Tibial nerve (tissue), 4 donors: ENCODE results near the gene CARTPT. TPM values are rescaled to one million over a fixed set of nuclear protein-coding genes. Genes with fewer than 3 reads are reported as not detected.

Source experiments
- DNase-seq, 2 donors: peaks; one replicate each; pipeline ENCODE4 v3.0.0-alpha.2; 2019; ENCODE audit warnings: low spot score in 2 of 2
- H3K27ac ChIP-seq, 4 donors: fragments of 200-600 bp; sonication (generic) in 3 of 4; one replicate each; pipeline ENCODE4 v1.5.1; 2017 to 2019; ENCODE audit warnings: mild to moderate bottlenecking in 1 of 4
- H3K27me3 ChIP-seq, 2 donors: fragments of 200-600 bp; sonication (generic) in 1 of 2; one replicate each; pipeline versions ENCODE4 v1.5.1 to v1.6.0; 2017 to 2019
- H3K36me3 ChIP-seq, 3 donors: fragments of 200-600 bp; sonication (generic); one replicate each; pipeline ENCODE4 v1.5.1; 2018 to 2019
- H3K4me1 ChIP-seq, 4 donors: fragments of 200-600 bp; sonication (generic) in 3 of 4; one replicate each; pipeline ENCODE4 v1.5.1; 2017 to 2019
- H3K4me3 ChIP-seq, 4 donors: fragments of 200-600 bp; sonication (generic) in 3 of 4; one replicate each; pipeline ENCODE4 v1.5.1; 2017 to 2019; ENCODE audit warnings: mild to moderate bottlenecking in 1 of 4, moderate library complexity in 1 of 4
- H3K9me3 ChIP-seq, 4 donors: fragments of 200-600 bp; sonication (generic) in 3 of 4; one replicate each; pipeline ENCODE4 v1.5.1; 2017 to 2019
- CTCF ChIP-seq, 5 experiments: fragments of 200-600 bp in 3 of 5; fragments of 450-650 bp in 2 of 5; sonication (generic) in 3 of 5; IDR thresholded peaks; one replicate each; pipeline ENCODE4 v1.5.1; 2016 to 2019; ENCODE audit warnings: antibody characterized with exemption in 5 of 5, mild to moderate bottlenecking in 3 of 5, moderate library complexity in 2 of 5
- EP300 ChIP-seq, 2 donors: sonication (generic); formaldehyde crosslinking; IDR thresholded peaks; one replicate each; pipeline ENCODE4 v1.6.1; 2017; ENCODE audit warnings: antibody characterized with exemption in 2 of 2, mild to moderate bottlenecking in 1 of 2
- POLR2A ChIP-seq, 2 donors: fragments of 450-650 bp; IDR thresholded peaks; one replicate each; pipeline ENCODE4 v1.6.1; 2017; ENCODE audit warnings: antibody characterized with exemption in 2 of 2, mild to moderate bottlenecking in 2 of 2, moderate library complexity in 2 of 2
- total RNA-seq, 4 donors: library from RNA; depleted of rRNA; stranded (reverse); fragments of >200 nt; gene quantifications; one replicate each; pipeline ENCODE4 v1.1.0, GENCODE V29; 2016

The CARTPT gene
- total RNA-seq, 4 donors from 2014 or later, result not detected

- Histone ChIP-seq H3K36me3 (no peaks in the 10 kb centered on the region), H3K27ac (no peak overlapping the region), H3K27me3 (no peaks in the 10 kb centered on the region), H3K4me3 (no peak overlapping the region), H3K4me1 (no peaks in the 10 kb centered on the region), H3K9me3 (no peaks in the 10 kb centered on the region)
- no peak for TF ChIP-seq EP300 (IDR thresholded peaks at IDR 0.05)
- TF ChIP-seq POLR2A (IDR thresholded peaks at IDR 0.05), result no peak
- no peak for TF ChIP-seq CTCF (IDR thresholded peaks at IDR 0.05)
- no peak for DNase-seq
These were observed 50.2 kb downstream of the CARTPT start for GRCh38 chr5:71769287-71769686.

- no peaks in the 10 kb centered on the region for H3K9me3 ChIP-seq
- H3K4me1 ChIP-seq, result no peaks in the 10 kb centered on the region
- DNase-seq, result no peak
- H3K27ac ChIP-seq, result no peak overlapping the region
- H3K4me3 ChIP-seq, result no peak overlapping the region
- TF ChIP-seq POLR2A (IDR thresholded peaks at IDR 0.05), result no peak
- TF ChIP-seq CTCF (IDR thresholded peaks at IDR 0.05), result no peak
- TF ChIP-seq EP300 (IDR thresholded peaks at IDR 0.05), result no peak
- H3K27me3 ChIP-seq, result no peaks in the 10 kb centered on the region
- no peaks in the 10 kb centered on the region for H3K36me3 ChIP-seq
These were observed 51.3 kb downstream of the CARTPT start for GRCh38 chr5:71770381-71770780.

Other genes with a start within 250 kb of the CARTPT start
- 10 to 100 TPM; 31.5 to 46.9 (median 37.6) TPM for gene MCCC2, start 131.9 kb upstream of the CARTPT start, total RNA-seq